Type B pancreatic cell (in vitro differentiated cells): ENCODE results near the gene SLC10A1. TPM values are rescaled to one million over a fixed set of nuclear protein-coding genes. Genes with fewer than 3 reads are reported as not detected.
"Not testable (repeated sequence)": the region's sequence is repeated elsewhere in the genome, so short reads cannot be mapped to it uniquely, and the experiment has no call there.

Source experiments
- DNase-seq: peaks from one replicate; pipeline ENCODE4 v3.0.0; 2021; ENCODE audit warnings: mixed read lengths; ENCODE audit not compliant: unreplicated experiment; ENCODE audit errors: extremely low spot score
- H3K27ac Mint-ChIP-seq: 2 replicates; pipeline ENCODE4 v1.8.0; 2021; ENCODE audit warnings: mild to moderate bottlenecking, mixed read lengths
- H3K27me3 Mint-ChIP-seq: 2 replicates; pipeline ENCODE4 v1.8.0; 2021; ENCODE audit warnings: mixed read lengths
- H3K36me3 Mint-ChIP-seq: 2 replicates; pipeline ENCODE4 v1.8.0; 2021; ENCODE audit warnings: mixed read lengths
- H3K4me1 Mint-ChIP-seq: one replicate; pipeline ENCODE4 v1.8.0; 2021; ENCODE audit warnings: mixed read lengths; ENCODE audit not compliant: unreplicated experiment
- H3K4me3 Mint-ChIP-seq: 2 replicates; pipeline ENCODE4 v1.8.0; 2021; ENCODE audit warnings: mild to moderate bottlenecking, mixed read lengths
- H3K9me3 Mint-ChIP-seq: 2 replicates; pipeline ENCODE4 v1.8.0; 2021; ENCODE audit warnings: mixed read lengths
- CTCF ChIP-seq: fragments of 200-600 bp; sonication (generic); conservative IDR thresholded peaks from 2 replicates; pipeline ENCODE4 v1.5.0; 2021; ENCODE audit warnings: antibody characterized with exemption, mild to moderate bottlenecking
- total RNA-seq: library from RNA; stranded (reverse); gene quantifications from 2 replicates; pipeline ENCODE4 v1.2.1, GENCODE V29; 2021; ENCODE audit warnings: low replicate concordance

The SLC10A1 gene
- total RNA-seq, 1 donor from 2014 or later: not detected

GRCh38 chr14:69814397-69814796 is 17.4 kb upstream of the SLC10A1 start:
- Mint-ChIP-seq H3K27ac (no peak overlapping the region), H3K9me3 (no peaks in the 10 kb centered on the region), H3K4me3 (no peak overlapping the region), H3K27me3 (peaks cover 4% of the 10 kb centered on the region), H3K4me1 (peaks cover 5% of the 10 kb centered on the region), H3K36me3 (no peaks in the 10 kb centered on the region)
- no peak for DNase-seq
- no peak for TF ChIP-seq CTCF

DNA sequence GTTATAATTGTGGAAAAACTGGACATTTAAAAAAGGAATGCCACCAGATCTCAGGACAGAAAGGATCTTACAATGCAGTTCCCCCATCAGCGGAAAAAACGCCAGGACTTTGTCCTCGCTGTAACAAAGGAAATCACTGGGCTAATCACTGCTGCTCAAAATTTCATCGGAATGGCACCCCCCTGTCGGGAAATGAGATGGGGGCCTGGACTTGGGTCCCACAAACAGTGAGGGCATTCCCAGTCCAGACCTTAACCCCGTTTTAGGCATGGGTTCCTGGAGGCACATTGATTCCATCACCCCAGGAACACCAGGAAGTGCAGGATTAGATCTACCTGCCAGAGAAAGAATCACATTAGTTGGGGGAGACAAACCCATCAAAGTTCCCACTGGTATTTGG is 16.3 kb upstream of the SLC10A1 start:
- not testable (repeated sequence) for H3K27ac Mint-ChIP-seq, H3K9me3 Mint-ChIP-seq, H3K36me3 Mint-ChIP-seq, H3K27me3 Mint-ChIP-seq, H3K4me3 Mint-ChIP-seq, H3K4me1 Mint-ChIP-seq, DNase-seq

DNA sequence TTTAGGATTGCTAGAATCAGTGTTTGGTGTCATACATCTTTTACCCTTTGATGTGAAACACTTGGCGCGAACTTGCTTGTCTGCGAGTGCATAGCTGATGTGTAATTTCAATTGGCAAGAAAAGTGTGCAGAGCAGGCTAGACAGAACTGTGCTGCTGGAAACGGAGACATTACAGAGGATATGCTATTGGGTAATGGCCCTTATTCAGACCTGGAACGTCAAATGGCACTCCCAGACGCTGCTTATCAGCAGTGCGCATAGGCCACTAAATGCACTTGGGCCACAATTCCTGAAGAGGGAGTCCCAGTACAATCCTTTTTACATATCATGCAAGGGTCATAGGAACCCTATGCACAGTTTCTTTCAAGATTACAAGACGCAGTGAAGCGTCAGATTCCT is 15.7 kb upstream of the SLC10A1 start:
- Mint-ChIP-seq H3K27ac (no peak overlapping the region), H3K27me3 (no peaks in the 10 kb centered on the region), H3K4me3 (no peak overlapping the region), H3K9me3 (no peaks in the 10 kb centered on the region), H3K36me3 (no peaks in the 10 kb centered on the region), H3K4me1 (peaks cover 8% of the 10 kb centered on the region)
- no peak for DNase-seq
- TF ChIP-seq CTCF: peak; percentile 62

DNA sequence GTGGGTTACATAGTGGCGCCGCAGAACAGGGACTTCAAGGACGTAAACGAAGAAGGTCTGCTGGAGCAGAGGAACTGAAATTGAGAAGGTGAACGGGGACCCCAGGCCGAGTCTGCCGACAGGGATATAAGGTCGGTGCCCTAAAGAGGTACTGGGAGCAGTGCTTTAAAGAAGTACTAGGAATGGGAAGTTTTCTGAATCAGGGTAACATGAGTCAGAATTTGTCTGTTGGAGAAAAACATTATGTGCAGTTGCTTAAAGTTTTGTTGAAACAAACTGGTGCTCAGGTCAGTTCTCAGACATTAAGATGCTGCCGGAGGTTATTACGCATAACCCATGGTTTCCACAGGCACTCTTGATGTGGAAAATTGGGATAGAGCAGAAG is 14.8 kb upstream of the SLC10A1 start:
- Mint-ChIP-seq H3K9me3 (no peaks in the 10 kb centered on the region), H3K27ac (peak overlapping the region; percentile 16), H3K4me1 (peaks cover 8% of the 10 kb centered on the region), H3K27me3 (no peaks in the 10 kb centered on the region), H3K36me3 (no peaks in the 10 kb centered on the region), H3K4me3 (no peak overlapping the region)
- DNase-seq: no peak
- no peak for TF ChIP-seq CTCF

DNA sequence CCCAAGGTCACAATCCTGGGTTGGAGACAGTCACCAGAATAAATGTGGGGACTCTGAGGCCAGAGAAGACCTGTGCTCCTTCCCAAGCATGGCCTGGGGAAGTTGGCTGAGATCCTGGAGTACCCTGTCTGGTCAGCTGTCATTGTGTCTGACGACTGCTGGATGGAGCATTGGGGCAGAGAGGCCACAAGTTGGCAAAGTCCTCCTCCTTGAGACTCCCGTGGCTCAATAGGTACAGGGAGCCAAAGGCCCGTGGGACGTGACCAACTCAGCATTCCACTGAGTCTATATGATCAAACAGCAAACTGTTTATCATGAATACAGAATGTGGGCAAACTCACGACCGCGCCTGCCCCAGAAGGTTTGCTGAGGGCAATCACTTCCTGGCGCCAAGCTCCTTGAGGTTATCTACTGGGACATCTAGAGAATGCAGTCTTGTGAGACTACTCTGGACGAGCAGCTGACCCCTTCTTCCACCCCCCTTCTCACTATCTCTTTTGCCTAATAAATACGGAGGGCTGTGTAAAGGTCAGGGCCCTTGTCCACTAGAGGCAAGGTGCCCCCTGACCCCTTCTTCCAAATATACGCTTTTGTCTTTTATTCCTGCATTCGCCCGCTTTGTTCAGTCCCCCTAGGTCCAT is 14.3 kb upstream of the SLC10A1 start:
- DNase-seq: no peak
- H3K9me3 Mint-ChIP-seq: no peaks in the 10 kb centered on the region
- TF ChIP-seq CTCF: no peak
- peaks cover 8% of the 10 kb centered on the region for H3K4me1 Mint-ChIP-seq
- no peaks in the 10 kb centered on the region for H3K36me3 Mint-ChIP-seq
- peak overlapping the region; percentile 16 for H3K27ac Mint-ChIP-seq
- no peaks in the 10 kb centered on the region for H3K27me3 Mint-ChIP-seq
- H3K4me3 Mint-ChIP-seq: no peak overlapping the region

DNA sequence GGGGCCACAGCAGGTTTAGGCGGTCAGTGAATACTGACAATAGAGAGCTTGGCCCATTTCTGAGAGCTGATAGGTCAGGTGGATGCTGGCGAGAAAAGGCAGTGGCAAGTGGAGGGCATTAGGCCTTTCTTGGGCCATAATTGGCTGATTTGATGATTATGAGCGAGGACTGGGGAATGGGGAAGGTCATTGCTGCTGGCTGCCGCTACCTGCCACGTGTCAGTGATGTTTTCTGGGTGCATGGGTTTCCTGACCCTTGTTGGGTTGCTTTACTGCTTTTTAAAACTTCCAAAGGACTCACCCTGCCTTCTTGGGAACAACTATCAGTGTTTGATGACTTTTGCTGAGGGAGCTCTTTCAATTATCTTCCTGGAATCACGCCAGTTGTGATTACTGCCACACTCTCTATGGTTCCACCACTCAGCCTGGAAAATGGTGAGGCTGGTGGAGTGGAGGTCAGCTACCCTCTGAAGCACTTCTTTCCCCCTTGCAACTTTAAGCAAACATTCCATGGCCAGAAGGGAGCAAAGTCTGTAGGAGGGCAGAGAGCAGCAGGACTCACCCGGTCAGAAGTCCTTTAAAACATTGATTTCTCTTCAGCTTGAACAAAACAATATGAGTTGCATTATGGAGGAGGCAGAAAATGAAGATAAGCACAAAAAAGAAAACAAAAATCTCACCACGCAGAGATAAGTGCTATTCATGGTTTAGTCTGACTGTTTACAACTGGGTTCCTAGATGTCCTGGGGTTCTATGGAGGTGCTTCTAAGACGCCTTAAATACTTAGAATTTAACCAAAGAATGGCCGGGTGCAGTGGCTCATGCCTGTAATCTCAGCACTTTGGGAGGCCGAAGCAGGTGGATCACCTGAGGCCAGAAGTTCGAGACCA is 12.1 kb upstream of the SLC10A1 start:
- H3K27ac Mint-ChIP-seq: peak overlapping the region; percentile 42
- no peaks in the 10 kb centered on the region for H3K27me3 Mint-ChIP-seq
- H3K4me3 Mint-ChIP-seq: no peak overlapping the region

More for the DNA sequence above, 12.1 kb upstream of the SLC10A1 start:
- no peak for DNase-seq
- no peak for TF ChIP-seq CTCF
- H3K9me3 Mint-ChIP-seq: no peaks in the 10 kb centered on the region
- peaks cover 8% of the 10 kb centered on the region for H3K4me1 Mint-ChIP-seq
- no peaks in the 10 kb centered on the region for H3K36me3 Mint-ChIP-seq
